ENCODE data around the gene AKR1C2. TPM values are rescaled to one million over a fixed set of nuclear protein-coding genes. Genes with fewer than 3 reads are reported as not detected.
"Not testable (repeated sequence)": the region's sequence is repeated elsewhere in the genome, so short reads cannot be mapped to it uniquely, and the experiment has no call there.

AKR1C2 gene
- total RNA-seq, 1 donor from 2014 or later, result 15.3 TPM

GRCh38 chr10:5025461-5025881, 21.8 kb upstream of the AKR1C2 start:
- not testable (repeated sequence) for DNase-seq (ENCODE audit: low read depth in 2 of 2)

GRCh38 chr10:5023177-5023805, 19.6 kb upstream of the AKR1C2 start:
- no peak for DNase-seq (ENCODE audit: low read depth in 2 of 2)

- peak in 1 of 2 donors; percentile 26 for DNase-seq (ENCODE audit: low read depth in 2 of 2)
These were observed 18.1 kb upstream of the AKR1C2 start for GRCh38 chr10:5021624-5022290.

- peak; percentile 41 to 88 for DNase-seq (ENCODE audit: low read depth in 2 of 2)
These were observed 16.3 kb upstream of the AKR1C2 start for GRCh38 chr10:5019770-5020612.

GRCh38 chr10:5018671-5019277, 15.1 kb upstream of the AKR1C2 start:
- peak; percentile 56 to 90 for DNase-seq (ENCODE audit: low read depth in 2 of 2)

- no peak for DNase-seq (ENCODE audit: low read depth in 2 of 2)
These were observed 14.5 kb upstream of the AKR1C2 start for GRCh38 chr10:5018134-5018533.

- peak; percentile 25 to 55 for DNase-seq (ENCODE audit: low read depth in 2 of 2)
These were observed 11.3 kb upstream of the AKR1C2 start for GRCh38 chr10:5014936-5015335.

- peak in 1 of 2 donors; percentile 88 for DNase-seq (ENCODE audit: low read depth in 2 of 2)
These were observed 10.7 kb upstream of the AKR1C2 start for GRCh38 chr10:5014200-5014910.

DNA sequence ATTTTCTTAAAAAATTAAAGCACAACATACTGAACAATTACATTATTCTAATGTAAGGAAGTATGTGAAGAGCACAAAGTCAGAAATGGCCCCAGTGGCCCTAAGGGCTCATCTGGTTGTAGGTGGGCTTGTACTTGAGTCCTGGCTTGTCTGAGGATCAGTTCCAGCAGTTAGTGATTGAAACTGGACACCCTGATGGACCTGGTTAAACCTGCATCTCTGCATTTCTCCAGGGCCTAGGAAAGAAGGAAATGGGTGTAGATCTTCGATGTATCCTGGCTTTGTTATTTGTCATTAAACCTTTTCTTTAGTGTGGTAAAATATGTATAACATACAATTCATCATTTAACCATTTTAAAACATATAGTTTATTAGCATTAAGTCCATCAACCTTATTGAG, 9.7 kb upstream of the AKR1C2 start:
- peak in 1 of 2 donors; percentile 8 for DNase-seq (ENCODE audit: low read depth in 2 of 2)

DNA sequence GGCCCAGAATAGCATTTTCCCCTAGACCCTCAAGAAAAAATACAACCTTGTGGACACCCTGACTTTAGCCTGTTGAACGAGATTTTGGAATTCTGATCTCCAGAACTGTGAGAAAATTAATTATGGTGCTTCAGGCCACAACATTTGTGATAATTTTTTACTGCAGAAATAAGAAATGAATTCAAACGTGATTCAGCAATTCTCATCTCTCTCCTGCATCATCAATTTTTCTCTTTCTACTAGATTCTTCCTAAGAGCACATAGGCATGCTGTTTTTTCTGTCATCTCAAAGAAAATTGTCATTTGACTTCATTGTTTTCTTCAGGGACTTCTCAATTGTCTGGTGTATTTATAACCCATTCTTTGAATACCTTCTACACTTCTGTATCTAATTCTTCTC, 8.9 kb upstream of the AKR1C2 start:
- DNase-seq (ENCODE audit: low read depth in 2 of 2), result no peak

DNA sequence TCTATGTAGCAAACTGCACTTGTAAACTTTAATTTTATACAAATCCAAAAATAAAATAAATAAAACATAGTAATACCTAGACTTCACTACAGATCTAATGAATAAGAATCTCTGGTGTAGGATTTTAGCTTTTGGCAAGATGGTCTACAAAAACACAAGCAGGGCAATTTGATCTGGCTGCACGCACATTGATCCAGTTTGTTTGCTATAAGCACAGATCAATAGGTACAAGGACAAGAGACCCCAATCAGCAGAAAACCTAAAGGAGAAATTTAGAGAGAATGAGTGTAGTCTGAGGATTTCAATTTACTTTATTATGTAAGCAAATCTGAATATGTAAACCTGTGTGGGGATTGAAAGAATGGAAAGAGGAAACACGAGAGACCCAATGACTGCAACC, 7.7 kb upstream of the AKR1C2 start:
- DNase-seq (ENCODE audit: low read depth in 2 of 2), result not testable (repeated sequence)

DNA sequence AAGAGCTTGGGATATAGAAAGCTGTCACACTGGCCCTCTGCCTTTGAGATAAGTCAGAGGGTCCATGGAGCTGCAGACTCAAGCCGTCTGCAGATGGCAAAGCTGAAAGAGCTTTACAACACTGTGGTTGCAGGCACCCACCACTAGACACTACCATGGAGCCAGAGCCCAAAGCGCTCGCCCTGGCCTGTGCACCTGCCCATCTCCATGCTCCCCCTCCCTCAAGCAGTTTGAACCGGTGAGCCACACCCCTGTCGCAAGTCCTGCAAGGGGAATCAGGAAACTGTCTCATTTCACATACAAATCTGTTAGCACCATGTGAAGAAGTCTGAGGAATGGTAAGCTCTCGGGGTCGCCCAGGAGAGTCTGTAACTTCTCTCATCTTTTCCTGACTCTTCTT, 6.4 kb upstream of the AKR1C2 start:
- DNase-seq (ENCODE audit: low read depth in 2 of 2), result not testable (repeated sequence)

GRCh38 chr10:5008857-5009548, 5.3 kb upstream of the AKR1C2 start:
- DNase-seq (ENCODE audit: low read depth in 2 of 2), result peak in 1 of 2 donors; percentile 48

DNA sequence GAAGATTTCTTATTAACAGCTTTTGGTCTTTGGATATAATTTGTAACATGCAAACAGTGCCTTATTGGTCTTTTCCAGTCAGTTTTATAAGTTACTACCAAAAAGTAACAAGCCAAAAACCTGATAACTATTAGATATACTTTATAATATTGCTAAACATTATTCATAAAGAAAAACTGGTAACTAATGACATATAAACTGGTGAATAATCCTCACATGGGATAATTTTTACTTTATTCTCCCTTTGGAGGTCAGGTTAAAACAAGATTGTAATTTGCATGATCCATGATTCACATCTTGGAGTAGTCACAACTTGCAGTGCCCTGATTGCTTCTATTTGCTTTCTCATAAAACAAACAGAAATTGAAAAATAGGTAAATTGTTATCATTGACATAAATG, 844 bp upstream of the AKR1C2 start:
- DNase-seq (ENCODE audit: low read depth in 2 of 2), result not testable (repeated sequence)

GRCh38 chr10:5004030-5004385, 351 bp upstream of the AKR1C2 start:
- DNase-seq (ENCODE audit: low read depth in 2 of 2), result not testable (repeated sequence)

GRCh38 chr10:5002013-5002727, 1.5 kb downstream of the AKR1C2 start:
- no peak for DNase-seq (ENCODE audit: low read depth in 2 of 2)

- no peak for DNase-seq (ENCODE audit: low read depth in 2 of 2)
These were observed 5.0 kb downstream of the AKR1C2 start for GRCh38 chr10:4998671-4999070.

- not testable (repeated sequence) for DNase-seq (ENCODE audit: low read depth in 2 of 2)
These were observed 9.4 kb downstream of the AKR1C2 start for GRCh38 chr10:4994260-4994659.

GRCh38 chr10:4992564-4992963, 11.1 kb downstream of the AKR1C2 start:
- DNase-seq (ENCODE audit: low read depth in 2 of 2), result not testable (repeated sequence)

- not testable (repeated sequence) for DNase-seq (ENCODE audit: low read depth in 2 of 2)
These were observed 12.2 kb downstream of the AKR1C2 start for GRCh38 chr10:4991463-4991862.

All from lung microvascular endothelial cell (primary cell).